Stimulated activated CD4-positive, alpha-beta T cell treated with anti-CD3 and anti-CD28 coated beads, Interleukin-2, amount 100 ng/mL, for 24 hours (primary cell): ENCODE results near the gene PTPRA.
"Not testable (repeated sequence)": the region's sequence is repeated elsewhere in the genome, so short reads cannot be mapped to it uniquely, and the experiment has no call there.

ENCODE experiments used
- DNase-seq, 2 donors: peaks; one replicate each; pipeline ENCODE4 v3.0.0-alpha.2; 2020

Gene PTPRA

DNA sequence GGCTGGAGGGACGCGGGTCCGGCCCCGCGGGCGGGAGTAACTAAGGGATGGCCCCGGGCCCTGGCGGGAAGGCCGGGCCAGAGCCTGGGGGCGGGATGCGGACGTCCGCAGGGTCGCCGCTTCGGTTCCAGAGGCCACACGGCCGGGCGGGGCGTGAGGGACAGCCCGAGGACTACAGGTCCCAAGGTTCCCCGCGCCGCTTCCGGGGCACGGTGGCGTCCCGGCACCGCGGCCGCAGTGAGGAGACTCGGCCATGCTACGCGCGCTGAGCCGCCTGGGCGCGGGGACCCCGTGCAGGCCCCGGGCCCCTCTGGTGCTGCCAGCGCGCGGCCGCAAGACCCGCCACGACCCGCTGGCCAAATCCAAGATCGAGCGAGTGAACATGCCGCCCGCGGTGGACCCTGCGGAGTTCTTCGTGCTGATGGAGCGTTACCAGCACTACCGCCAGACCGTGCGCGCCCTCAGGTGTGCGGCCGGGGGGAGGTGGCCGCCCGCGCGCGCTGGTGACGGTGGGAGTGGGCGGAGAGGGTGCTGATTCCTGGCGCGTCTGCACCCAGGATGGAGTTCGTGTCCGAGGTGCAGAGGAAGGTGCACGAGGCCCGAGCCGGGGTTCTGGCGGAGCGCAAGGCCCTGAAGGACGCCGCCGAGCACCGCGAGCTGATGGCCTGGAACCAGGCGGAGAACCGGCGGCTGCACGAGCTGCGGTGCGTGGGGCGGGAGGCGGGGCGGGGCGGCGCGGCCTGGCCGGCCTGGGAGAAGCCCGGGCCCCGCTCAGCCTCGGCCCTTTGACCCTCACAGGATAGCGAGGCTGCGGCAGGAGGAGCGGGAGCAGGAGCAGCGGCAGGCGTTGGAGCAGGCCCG, 172.8 kb downstream of the PTPRA start, which contains the start of gene MRPS26:
Gene MRPS26, plus strand, starts transcription at position 237 of the 861 bp plus-strand sequence. Its CDS starts 17 bp downstream, at position 254.
- peak; percentile 82 to 88 for DNase-seq

DNA sequence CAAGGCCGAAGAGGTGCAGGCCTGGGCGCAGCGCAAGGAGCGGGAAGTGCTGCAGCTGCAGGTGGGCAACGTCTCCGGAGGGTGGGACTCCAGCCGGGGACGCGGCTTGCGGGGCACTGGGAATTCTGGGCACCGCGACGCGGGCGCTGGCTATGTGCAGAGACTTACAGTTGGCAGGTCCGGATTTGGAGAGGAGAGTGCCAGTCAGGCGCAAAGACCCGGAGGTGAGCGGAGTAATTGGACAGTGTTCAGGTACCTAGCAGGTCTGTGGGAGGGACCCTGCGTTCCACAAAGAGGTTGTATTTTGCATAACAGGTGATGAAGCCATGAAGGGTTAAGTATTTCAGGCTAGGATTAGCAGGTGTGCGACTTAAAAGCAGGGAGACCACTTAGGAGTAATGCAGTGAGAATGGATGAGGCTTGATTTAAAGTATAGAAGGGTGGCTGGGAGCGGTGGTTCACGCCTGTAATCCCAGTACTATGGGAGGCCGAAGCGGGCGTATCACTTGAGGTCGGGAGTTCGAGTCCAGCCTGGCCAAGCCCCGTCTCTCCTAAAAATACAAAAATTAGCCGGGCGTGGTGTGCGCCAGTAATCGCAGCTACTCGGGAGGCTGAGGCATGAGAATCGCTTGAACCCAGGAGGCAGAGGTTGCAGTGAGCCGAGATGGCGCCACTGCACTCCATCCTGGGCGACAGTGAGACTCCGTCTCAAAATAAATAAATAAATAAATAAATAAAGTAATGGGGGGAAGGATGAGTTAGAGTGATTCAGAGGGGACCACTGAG, 173.6 kb downstream of the PTPRA start:
- DNase-seq, result peak in 1 of 2 donors; percentile 23

DNA sequence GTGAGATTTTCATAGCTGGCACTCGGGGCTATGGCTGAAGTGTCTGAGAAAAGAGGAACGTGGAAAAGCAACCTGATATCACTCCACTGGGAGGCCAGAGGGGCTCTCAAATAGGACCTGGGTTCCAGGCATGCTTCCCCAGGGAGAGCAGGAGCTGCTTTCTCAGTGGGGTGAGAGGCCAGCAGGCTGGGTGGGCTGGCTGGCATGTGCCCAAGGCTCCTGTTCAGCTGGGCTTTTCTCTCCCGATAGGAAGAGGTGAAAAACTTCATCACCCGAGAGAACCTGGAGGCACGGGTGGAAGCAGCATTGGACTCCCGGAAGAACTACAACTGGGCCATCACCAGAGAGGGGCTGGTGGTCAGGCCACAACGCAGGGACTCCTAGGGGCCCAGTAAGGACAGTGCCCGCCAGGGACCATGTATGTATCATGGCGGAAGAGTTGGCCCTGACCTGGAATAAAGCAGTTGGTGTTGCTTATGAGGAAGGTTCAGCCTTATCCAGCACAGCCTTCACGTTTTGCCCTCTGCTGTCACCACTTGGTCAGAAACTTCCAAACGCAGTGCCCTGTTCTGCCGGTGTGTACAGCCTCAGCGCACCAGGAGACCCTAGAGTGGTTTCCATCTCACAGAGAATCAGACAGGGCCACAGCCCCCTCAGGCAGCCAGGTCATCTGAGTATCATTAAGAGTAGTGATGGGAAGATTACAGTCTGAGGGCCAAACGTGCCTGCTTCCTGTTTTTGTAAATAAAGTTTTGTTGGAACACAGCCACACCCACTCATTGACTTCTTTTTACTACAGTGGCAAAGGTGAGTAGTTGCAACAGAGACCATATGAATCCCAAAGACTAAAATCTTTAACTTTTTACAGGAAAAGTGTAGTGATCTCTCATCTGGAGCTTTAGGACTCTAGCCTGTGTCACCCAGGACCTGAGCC, 174.5 kb downstream of the PTPRA start:
- DNase-seq, result no peak

DNA sequence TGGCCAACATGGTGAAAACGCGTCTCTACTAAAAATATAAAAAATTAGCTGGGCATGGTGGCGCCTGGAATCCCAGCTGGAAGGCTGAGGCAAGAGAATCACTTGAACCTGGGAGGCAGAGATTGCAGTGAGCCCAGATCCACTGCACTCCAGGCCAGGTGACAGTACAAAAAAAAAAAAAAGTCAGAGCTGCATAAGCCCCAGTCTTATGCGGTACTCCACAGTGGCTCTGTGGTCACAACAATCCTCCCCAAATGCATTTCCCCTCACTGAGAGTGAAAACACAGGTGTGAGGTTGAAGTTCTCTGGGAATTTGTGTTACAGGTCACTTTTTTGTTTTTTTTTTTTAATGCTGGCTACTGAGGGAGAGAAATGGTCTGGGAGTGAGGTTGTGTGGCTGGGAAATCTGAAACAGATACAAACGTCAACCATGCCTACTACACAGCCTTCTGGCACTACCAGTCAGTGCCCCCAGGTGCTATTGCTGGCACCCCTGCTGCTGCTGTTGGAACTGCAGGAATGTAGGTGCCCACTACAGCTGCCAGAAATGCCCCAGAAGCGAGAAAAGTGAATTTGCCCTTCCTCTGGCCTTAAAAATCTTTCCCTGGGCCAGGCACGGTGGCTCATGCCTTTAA, 178.2 kb downstream of the PTPRA start:
- no peak for DNase-seq

DNA sequence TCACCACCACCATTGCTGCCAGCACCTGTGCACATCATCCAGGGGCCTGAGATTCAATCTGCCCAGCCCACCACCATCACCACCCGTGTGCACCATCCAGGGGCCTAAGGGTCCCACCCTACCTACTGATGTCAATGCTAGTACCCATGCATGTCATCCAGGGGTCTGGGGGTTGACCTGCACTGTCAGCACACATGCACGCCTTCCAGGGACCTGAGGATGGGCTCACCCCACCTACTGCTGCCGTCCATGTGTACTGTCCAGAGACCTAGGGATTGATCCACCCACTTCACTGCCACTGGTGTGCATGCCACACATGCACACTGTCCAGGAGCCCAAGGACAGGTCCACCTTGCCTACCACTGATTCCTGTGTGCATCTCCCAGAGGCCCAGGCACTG, 186.2 kb downstream of the PTPRA start:
- DNase-seq, result no peak

- DNase-seq, result not testable (repeated sequence)
These were observed 190.8 kb downstream of the PTPRA start for GRCh38 chr20:3064119-3064518.

DNA sequence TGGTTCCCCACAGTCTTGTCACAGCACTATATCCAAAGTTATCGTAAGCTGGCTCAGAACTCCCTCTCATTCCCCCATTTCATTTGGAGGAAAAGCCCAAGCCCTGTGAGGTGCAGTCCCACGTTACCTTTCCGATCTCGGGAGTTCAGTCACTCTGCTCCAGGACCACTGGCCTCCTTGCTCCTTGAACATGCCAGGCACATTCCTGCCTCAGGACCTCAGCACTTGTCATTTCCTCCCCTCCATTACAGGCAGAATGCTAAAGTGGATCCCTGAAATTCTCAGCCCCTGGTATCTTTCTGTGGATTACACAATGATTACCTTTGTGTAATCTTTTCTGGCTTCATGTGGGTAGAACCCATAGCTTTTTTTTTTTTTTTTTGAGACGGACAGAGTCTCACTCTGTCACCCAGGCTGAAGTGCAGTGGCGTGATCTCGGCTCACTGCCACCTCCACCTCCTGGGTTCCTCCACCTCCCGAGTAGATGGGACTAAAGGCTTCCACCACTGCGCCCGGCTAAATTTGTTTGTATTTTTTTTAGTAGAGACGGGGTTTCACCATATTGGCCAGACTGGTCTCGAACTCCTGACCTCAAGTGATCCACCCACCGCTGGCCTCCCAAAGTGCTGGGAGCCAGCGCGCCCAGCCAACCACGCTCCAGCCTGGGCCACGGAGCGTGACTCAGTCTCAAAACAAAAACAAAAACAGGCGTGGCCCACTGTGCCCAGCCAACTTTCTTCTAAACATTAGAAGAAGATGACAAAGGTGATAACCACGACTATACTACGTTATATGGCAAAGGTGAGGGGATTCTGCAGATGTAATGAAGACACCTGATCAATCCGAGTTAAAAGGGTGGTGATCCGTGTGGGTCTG, 194.1 kb downstream of the PTPRA start:
- no peak for DNase-seq

- no peak for DNase-seq
These were observed 194.8 kb downstream of the PTPRA start for GRCh38 chr20:3068075-3068474.

DNA sequence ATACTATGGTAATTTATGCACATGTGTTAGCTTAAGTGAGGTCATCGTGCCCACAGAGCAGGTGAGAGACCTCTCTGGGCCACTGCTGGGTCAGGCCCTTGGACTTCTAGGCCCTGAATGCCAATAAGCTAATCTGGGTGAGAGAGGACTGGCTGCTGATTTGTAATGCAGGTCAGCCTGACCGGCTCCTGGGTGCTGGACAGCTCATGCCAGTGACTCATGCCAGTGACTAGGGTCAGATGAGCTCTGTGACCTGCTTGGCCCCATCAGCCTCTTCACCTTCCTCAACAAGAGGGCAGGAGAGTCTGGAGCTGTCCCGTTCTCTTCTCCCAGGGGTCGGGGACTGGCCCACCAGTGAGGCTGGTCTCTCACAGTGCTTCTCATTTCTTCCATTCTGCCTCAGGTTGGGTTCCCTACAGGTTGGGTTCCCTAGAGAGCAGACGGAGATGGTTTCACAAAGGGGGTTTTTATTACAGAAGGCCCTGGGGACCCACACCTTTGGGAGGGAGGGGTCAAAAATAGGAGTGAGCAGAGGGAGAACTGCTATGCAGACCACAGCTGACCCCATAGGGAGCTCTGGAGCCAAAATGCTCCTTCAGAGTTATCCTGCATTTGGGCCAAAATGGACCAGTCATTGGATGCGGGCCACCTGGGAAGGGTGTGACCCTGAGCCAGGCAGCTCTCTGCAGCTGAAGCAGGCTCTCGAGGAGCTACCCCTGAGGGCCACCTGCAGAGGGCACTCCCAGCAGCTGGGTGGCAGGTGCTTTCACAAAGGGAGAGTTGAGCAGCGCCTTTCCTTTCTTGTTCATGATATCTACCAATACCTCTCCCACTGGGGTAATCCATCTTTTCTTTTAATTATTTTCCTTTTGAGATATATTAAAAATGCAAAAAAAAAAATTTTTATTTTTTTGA, 196.0 kb downstream of the PTPRA start:
- DNase-seq, result peak in 1 of 2 donors; percentile 25

- no peak for DNase-seq
These were observed 197.4 kb downstream of the PTPRA start for GRCh38 chr20:3070725-3071124.

DNA sequence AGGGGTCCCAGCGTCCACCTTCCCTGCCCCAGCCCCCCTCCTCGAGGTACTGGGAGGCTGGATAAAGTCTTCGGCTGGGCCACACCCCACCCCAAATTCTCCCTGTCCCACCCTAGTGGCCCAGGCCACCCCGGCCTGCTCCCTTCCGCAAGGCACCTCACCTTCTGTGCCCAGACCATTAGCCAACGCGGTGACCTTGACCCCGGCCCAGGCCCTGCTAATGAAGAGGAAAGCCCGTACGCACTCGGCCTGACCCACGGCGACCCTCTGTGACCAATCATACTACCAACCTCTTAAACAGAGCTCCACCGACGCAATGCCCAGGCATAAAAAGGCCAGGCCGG, 198.0 kb downstream of the PTPRA start:
- DNase-seq, result no peak

- peak; percentile 74 to 78 for DNase-seq
These were observed 198.6 kb downstream of the PTPRA start, which contains the start of gene OXT for GRCh38 chr20:3071610-3072529. Gene OXT (plus strand): TSS chr20:3071620. CDS start chr20:3071656, 36 bp downstream.

DNA sequence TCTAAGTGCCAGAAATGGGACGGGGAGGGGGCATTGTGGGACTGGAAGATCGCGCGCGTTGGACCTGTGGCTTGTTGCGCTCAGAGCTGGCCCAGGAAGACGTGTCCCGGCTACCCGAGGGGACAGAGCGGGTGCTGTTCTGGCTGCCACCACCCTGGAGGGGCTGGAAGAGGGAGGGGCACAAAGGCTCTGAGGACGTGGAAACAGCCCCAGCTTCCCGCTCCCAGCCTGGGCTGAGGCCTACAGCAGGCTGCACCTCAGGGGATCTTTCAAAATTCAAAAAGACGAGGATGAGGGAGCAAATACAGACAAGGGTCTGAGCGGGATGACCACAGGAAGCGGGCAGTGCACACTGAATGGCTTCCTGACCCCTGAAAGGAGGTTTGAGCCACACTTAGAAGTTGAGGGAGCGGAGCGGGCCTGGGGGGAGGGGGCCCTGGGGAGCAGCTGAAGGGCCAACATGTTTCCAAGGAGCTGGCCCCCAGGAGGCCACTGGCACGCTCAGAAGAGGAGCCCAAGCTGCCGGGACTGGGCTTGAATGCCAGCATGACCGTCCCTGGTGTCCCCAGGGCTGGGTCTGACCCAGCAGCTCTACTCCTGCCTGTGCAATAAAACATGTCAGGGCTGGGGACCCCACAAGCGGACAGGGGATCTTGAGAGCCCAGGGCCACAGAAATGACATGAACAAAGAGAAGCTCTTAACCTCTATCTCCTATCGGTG, 199.4 kb downstream of the PTPRA start:
- no peak for DNase-seq

DNA sequence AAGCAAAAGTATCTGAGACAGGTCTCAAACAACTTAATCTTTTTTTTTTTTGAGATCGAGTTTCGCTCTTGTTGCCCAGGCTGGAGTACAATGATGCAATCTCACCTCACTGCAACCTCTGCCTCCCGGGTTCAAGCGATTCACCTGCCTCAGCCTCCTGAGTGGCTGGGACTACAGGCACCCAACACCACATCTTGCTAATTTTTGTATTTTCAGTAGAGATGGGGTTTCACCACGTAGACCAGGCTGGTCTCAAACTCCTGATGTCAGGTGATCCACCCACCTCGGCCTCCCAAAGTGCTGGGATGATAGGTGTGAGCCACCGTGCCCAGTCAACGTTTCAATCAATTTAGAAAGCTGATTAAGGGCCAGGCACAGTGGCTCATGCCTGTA, 200.0 kb downstream of the PTPRA start:
- not testable (repeated sequence) for DNase-seq

DNA sequence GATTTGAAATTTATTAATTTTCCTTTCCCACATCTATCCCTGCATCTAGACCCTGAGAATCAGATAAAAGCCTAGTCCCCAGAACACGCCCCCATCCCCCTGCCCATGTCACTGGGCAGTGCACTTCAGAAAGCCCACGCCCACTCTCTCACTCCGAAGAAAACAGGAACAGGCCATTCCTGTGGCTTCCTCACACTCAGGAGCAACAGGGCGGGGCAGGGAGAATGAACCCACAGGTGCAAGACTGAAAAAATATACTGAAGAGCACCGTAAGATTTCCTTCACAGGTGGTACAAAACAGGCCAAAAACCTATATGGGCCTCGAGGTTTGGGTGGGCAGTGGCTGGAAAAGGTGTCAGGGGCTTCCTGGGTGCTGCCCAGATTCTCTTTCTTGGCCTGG, 201.5 kb downstream of the PTPRA start:
- no peak for DNase-seq

GRCh38 chr20:3075315-3075714, 202.0 kb downstream of the PTPRA start:
- not testable (repeated sequence) for DNase-seq

GRCh38 chr20:3077618-3078134, 204.4 kb downstream of the PTPRA start:
- DNase-seq, result no peak

- DNase-seq, result no peak
These were observed 207.7 kb downstream of the PTPRA start for GRCh38 chr20:3080939-3081388.
